ENCODE results near the gene ATP1B3. TPM values are rescaled to one million over a fixed set of nuclear protein-coding genes. Genes with fewer than 3 reads are reported as not detected.
"Not testable (repeated sequence)": the region's sequence is repeated elsewhere in the genome, so short reads cannot be mapped to it uniquely, and the experiment has no call there.

The ATP1B3 gene
- total RNA-seq, 2 experiments from 2014 or later, result 106 to 113 TPM

GRCh38 chr3:141848159-141848748 lies 28.2 kb upstream of the ATP1B3 start:
- H3K27ac Mint-ChIP-seq, result peak overlapping the region; percentile 22
- H3K4me1 Mint-ChIP-seq; H3K4me3 Mint-ChIP-seq; H3K9me3 Mint-ChIP-seq; DNase-seq; H3K36me3 Mint-ChIP-seq (ENCODE audit: low read depth); H3K27me3 Mint-ChIP-seq; POLR2A ChIA-PET: not testable (repeated sequence)
- CTCF ChIA-PET, result interaction anchor here (0.8 to 2.6 kb wide), 2 partner anchors 13 to 387 kb away, joined by 4 to 8 read pairs; no protein-coding TSS in a partner anchor

GRCh38 chr3:141849056-141849815 lies 27.2 kb upstream of the ATP1B3 start:
- no peak overlapping the region for H3K4me3 Mint-ChIP-seq
- POLR2A ChIA-PET, result no interaction called here
- DNase-seq, result no peak
- H3K27ac Mint-ChIP-seq, result no peak overlapping the region
- no peaks in the 10 kb centered on the region for H3K9me3 Mint-ChIP-seq
- H3K4me1 Mint-ChIP-seq, result peaks cover 5% of the 10 kb centered on the region
- CTCF ChIA-PET, result interaction anchor here (2.6 kb wide), 1 partner anchor 12 kb away, joined by 8 read pairs; no protein-coding TSS in a partner anchor
- no peaks in the 10 kb centered on the region for H3K27me3 Mint-ChIP-seq
- H3K36me3 Mint-ChIP-seq (ENCODE audit: low read depth), result no peaks in the 10 kb centered on the region

GRCh38 chr3:141851411-141851810 lies 25.0 kb upstream of the ATP1B3 start:
- Mint-ChIP-seq H3K27ac (no peak overlapping the region), H3K4me1 (peaks cover 5% of the 10 kb centered on the region), H3K27me3 (no peaks in the 10 kb centered on the region), H3K36me3 (ENCODE audit: low read depth) (no peaks in the 10 kb centered on the region), H3K9me3 (no peaks in the 10 kb centered on the region), H3K4me3 (no peak overlapping the region)
- DNase-seq, result no peak
- POLR2A ChIA-PET, result no interaction called here
- CTCF ChIA-PET, result interaction anchor here (1.1 to 1.5 kb wide), 2 partner anchors 19 to 36 kb away, joined by 3 read pairs; no protein-coding TSS in a partner anchor

GRCh38 chr3:141853081-141853601 lies 23.3 kb upstream of the ATP1B3 start:
- Mint-ChIP-seq H3K36me3 (ENCODE audit: low read depth) (no peaks in the 10 kb centered on the region), H3K9me3 (no peaks in the 10 kb centered on the region), H3K4me1 (peaks cover 5% of the 10 kb centered on the region), H3K27me3 (no peaks in the 10 kb centered on the region), H3K27ac (no peak overlapping the region), H3K4me3 (no peak overlapping the region)
- DNase-seq, result no peak
- CTCF ChIA-PET, result no interaction called here
- POLR2A ChIA-PET, result no interaction called here

GRCh38 chr3:141853629-141854168 lies 22.7 kb upstream of the ATP1B3 start:
- ChIA-PET CTCF (interaction anchor here (1.0 kb wide), 1 partner anchor 9 kb away, joined by 4 read pairs; no protein-coding TSS in a partner anchor), POLR2A (no interaction called here)
- no peak for DNase-seq
- no peak overlapping the region for H3K27ac Mint-ChIP-seq
- no peaks in the 10 kb centered on the region for H3K36me3 Mint-ChIP-seq (ENCODE audit: low read depth)
- peaks cover 5% of the 10 kb centered on the region for H3K4me1 Mint-ChIP-seq
- no peak overlapping the region for H3K4me3 Mint-ChIP-seq
- H3K27me3 Mint-ChIP-seq, result no peaks in the 10 kb centered on the region
- no peaks in the 10 kb centered on the region for H3K9me3 Mint-ChIP-seq

GRCh38 chr3:141854599-141854998 lies 21.8 kb upstream of the ATP1B3 start:
- H3K36me3 Mint-ChIP-seq (ENCODE audit: low read depth), result no peaks in the 10 kb centered on the region
- peaks cover under 1% of the 10 kb centered on the region for H3K4me1 Mint-ChIP-seq
- peaks cover 2% of the 10 kb centered on the region for H3K27me3 Mint-ChIP-seq
- H3K4me3 Mint-ChIP-seq, result no peak overlapping the region
- DNase-seq, result no peak
- H3K27ac Mint-ChIP-seq, result no peak overlapping the region
- ChIA-PET CTCF (interaction anchor here (1.0 kb wide), 1 partner anchor 10 kb away, joined by 4 read pairs; no protein-coding TSS in a partner anchor), POLR2A (no interaction called here)
- no peaks in the 10 kb centered on the region for H3K9me3 Mint-ChIP-seq

GRCh38 chr3:141858312-141858711 lies 18.1 kb upstream of the ATP1B3 start:
- DNase-seq, result no peak
- Mint-ChIP-seq H3K27ac (no peak overlapping the region), H3K4me3 (no peak overlapping the region), H3K4me1 (peaks cover 2% of the 10 kb centered on the region), H3K27me3 (peaks cover 2% of the 10 kb centered on the region), H3K9me3 (no peaks in the 10 kb centered on the region), H3K36me3 (ENCODE audit: low read depth) (no peaks in the 10 kb centered on the region)
- CTCF ChIA-PET, result no interaction called here
- POLR2A ChIA-PET, result no interaction called here

GRCh38 chr3:141859651-141860050 lies 16.8 kb upstream of the ATP1B3 start:
- H3K4me1 Mint-ChIP-seq, result peaks cover 2% of the 10 kb centered on the region
- no peak overlapping the region for H3K27ac Mint-ChIP-seq
- H3K4me3 Mint-ChIP-seq, result no peak overlapping the region
- DNase-seq, result no peak
- peaks cover 2% of the 10 kb centered on the region for H3K27me3 Mint-ChIP-seq
- POLR2A ChIA-PET, result no interaction called here
- H3K36me3 Mint-ChIP-seq (ENCODE audit: low read depth), result no peaks in the 10 kb centered on the region
- no peaks in the 10 kb centered on the region for H3K9me3 Mint-ChIP-seq
- CTCF ChIA-PET, result no interaction called here

GRCh38 chr3:141860086-141860669 lies 16.3 kb upstream of the ATP1B3 start:
- Mint-ChIP-seq H3K36me3 (ENCODE audit: low read depth) (no peaks in the 10 kb centered on the region), H3K4me3 (no peak overlapping the region), H3K27ac (no peak overlapping the region), H3K4me1 (peaks cover 2% of the 10 kb centered on the region), H3K9me3 (no peaks in the 10 kb centered on the region), H3K27me3 (peaks cover 2% of the 10 kb centered on the region)
- ChIA-PET POLR2A (no interaction called here), CTCF (interaction anchor here (0.5 to 1.4 kb wide), 3 partner anchors 18 to 638 kb away, joined by 3 to 4 read pairs (median 3); no protein-coding TSS in a partner anchor)
- no peak for DNase-seq

- Mint-ChIP-seq H3K27ac (no peak overlapping the region), H3K27me3 (peaks cover 2% of the 10 kb centered on the region), H3K4me3 (no peak overlapping the region), H3K4me1 (peaks cover 2% of the 10 kb centered on the region), H3K36me3 (ENCODE audit: low read depth) (no peaks in the 10 kb centered on the region), H3K9me3 (no peaks in the 10 kb centered on the region)
- ChIA-PET CTCF (interaction anchor here (0.5 to 1.4 kb wide), 5 partner anchors 12 to 702 kb away, joined by 3 to 8 read pairs (median 3); no protein-coding TSS in a partner anchor), POLR2A (no interaction called here)
- no peak for DNase-seq
These were observed 15.5 kb upstream of the ATP1B3 start for GRCh38 chr3:141860766-141861513.

GRCh38 chr3:141862279-141862816 lies 14.1 kb upstream of the ATP1B3 start:
- H3K27ac Mint-ChIP-seq, result no peak overlapping the region
- POLR2A ChIA-PET, result no interaction called here
- no peak overlapping the region for H3K4me3 Mint-ChIP-seq
- peaks cover 2% of the 10 kb centered on the region for H3K4me1 Mint-ChIP-seq
- no peaks in the 10 kb centered on the region for H3K36me3 Mint-ChIP-seq (ENCODE audit: low read depth)
- no peaks in the 10 kb centered on the region for H3K9me3 Mint-ChIP-seq
- no peak for DNase-seq
- peaks cover 2% of the 10 kb centered on the region for H3K27me3 Mint-ChIP-seq
- CTCF ChIA-PET, result interaction anchor here (1.0 kb wide), 1 partner anchor 48 kb away, joined by 3 read pairs; no protein-coding TSS in a partner anchor

GRCh38 chr3:141863491-141863890 lies 13.0 kb upstream of the ATP1B3 start:
- Mint-ChIP-seq H3K27ac (no peak overlapping the region), H3K27me3 (peaks cover 2% of the 10 kb centered on the region), H3K9me3 (no peaks in the 10 kb centered on the region), H3K36me3 (ENCODE audit: low read depth) (no peaks in the 10 kb centered on the region), H3K4me3 (no peak overlapping the region), H3K4me1 (peaks cover 2% of the 10 kb centered on the region)
- CTCF ChIA-PET, result interaction anchor here (1.2 kb wide), 1 partner anchor 12 kb away, joined by 3 read pairs; no protein-coding TSS in a partner anchor
- no peak for DNase-seq
- POLR2A ChIA-PET, result interaction anchor here (0.5 kb wide), 1 partner anchor 125 kb away, joined by 3 read pairs; no protein-coding TSS in a partner anchor

Data from activated CD4-positive, alpha-beta T cell treated with anti-CD3 and anti-CD28 coated beads, Interleukin-2, amount 10 ng/mL, durations not matched to agents 7 days and 5 days (primary cell).